ENCODE results near the gene CDH4.

The CDH4 gene

GRCh38 chr20:61598586-61598985, 346.5 kb downstream of the CDH4 start:
- TF ChIP-seq CTCF (conservative IDR thresholded peaks at IDR 0.05) (no peak), ZFX (IDR thresholded peaks at IDR 0.05) (no peak)
- no peak overlapping the region for H3K27ac ChIP-seq

GRCh38 chr20:61599061-61599531, 347.0 kb downstream of the CDH4 start:
- no peak overlapping the region for H3K27ac ChIP-seq
- TF ChIP-seq CTCF (conservative IDR thresholded peaks at IDR 0.05) (no peak; the same call in 1 of the 2 replicates), ZFX (IDR thresholded peaks at IDR 0.05) (no peak)

DNA sequence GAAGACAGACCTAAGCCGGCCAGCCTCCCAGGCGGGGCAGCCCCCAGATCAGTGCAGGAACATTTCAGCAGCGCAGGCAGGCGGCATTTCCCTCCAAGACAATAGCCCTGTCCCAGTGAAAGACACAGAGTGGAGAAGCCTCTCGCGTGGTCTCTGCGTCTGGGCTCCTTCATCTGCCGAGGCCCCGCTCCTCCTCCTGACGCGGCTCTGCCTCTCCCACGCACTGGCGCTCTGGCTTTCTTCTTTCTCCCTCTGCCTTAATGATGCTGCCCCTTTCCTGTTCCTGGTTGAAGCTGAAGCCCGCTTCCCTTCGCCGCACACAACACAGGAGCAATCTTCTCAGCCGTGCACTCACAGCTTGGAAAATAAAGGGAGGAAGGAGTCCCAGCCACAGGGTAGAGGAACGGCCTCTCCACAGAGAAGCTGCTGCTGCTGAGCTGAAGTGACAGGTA, 347.5 kb downstream of the CDH4 start:
- no peak overlapping the region for H3K27ac ChIP-seq
- TF ChIP-seq CTCF (conservative IDR thresholded peaks at IDR 0.05) (no peak), ZFX (IDR thresholded peaks at IDR 0.05) (no peak)

- TF ChIP-seq CTCF (conservative IDR thresholded peaks at IDR 0.05), result no peak
- no peak for TF ChIP-seq ZFX (IDR thresholded peaks at IDR 0.05)
- H3K27ac ChIP-seq, result no peak overlapping the region
Measured at GRCh38 chr20:61600016-61600415, 348.0 kb downstream of the CDH4 start.

- TF ChIP-seq CTCF (conservative IDR thresholded peaks at IDR 0.05) (no peak), ZFX (IDR thresholded peaks at IDR 0.05) (no peak)
- H3K27ac ChIP-seq, result no peak overlapping the region
Measured at GRCh38 chr20:61601361-61601760, 349.3 kb downstream of the CDH4 start.

DNA sequence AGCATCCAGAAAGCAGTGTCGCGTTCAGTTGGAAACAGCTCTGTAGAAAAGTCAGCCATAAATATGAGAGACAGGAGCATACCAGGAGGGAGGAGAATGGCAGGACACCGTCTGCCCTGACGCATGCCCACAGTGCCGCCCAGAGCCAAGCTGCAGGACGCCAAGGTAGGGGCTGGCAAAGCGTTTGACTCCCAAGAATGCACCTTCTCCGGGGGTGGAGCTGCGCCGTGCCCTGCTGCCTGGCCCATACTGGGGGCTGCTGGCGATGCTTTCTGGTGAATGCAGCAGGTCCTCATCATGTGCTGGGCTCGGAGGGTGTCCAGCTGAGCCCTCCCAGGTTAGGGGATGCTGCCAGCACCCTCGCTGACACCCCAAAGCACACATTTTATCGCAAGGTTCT, 349.8 kb downstream of the CDH4 start:
- no peak for TF ChIP-seq CTCF (conservative IDR thresholded peaks at IDR 0.05)
- no peak for TF ChIP-seq ZFX (IDR thresholded peaks at IDR 0.05)
- H3K27ac ChIP-seq, result no peak overlapping the region

DNA sequence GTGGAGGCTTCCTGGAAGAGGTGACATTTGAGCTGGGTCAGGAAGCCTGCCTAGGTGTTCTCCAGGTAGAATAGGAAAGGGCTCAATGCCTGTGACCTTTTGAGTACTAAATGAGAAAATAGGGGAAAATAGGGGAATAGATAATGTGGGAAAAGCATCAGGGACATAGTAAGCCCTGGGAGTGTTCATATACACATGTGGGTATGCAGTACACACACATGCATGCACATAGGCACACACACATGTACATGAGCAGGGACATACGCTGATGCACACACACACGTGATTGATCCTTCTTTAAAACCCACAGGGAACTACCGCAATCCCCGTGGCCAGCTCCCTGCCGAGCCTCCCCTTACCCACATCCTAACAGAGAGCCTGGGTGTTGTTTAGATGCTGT, 351.7 kb downstream of the CDH4 start:
- no peak overlapping the region for H3K27ac ChIP-seq
- TF ChIP-seq ZFX (IDR thresholded peaks at IDR 0.05) (no peak), CTCF (conservative IDR thresholded peaks at IDR 0.05) (no peak)

Measured in C4-2B (cell line).